MM.1S (cell line): ENCODE data around the gene CCDC154.

Source experiments
- DNase-seq: peaks from one replicate; pipeline ENCODE4 v3.0.0-alpha.2; 2015
- H2AFZ ChIP-seq: fragments of 300-600 bp; sonication (generic); 2 replicates; pipeline ENCODE4 v1.6.0; 2016; ENCODE audit warnings: antibody characterized with exemption, low read length
- H3F3A ChIP-seq: fragments of 300-600 bp; sonication (generic); 2 replicates; pipeline ENCODE4 v1.6.1; 2016; ENCODE audit warnings: mild to moderate bottlenecking, antibody characterized with exemption, low read length, moderate library complexity, mixed read lengths; ENCODE audit not compliant: insufficient read depth
- H3K27ac ChIP-seq: fragments of 300-600 bp; sonication (generic); 2 replicates; pipeline ENCODE4 v1.5.1; 2016; ENCODE audit warnings: mild to moderate bottlenecking, low read length
- H3K27me3 ChIP-seq: fragments of 300-600 bp; sonication (generic); replicated peaks from 2 replicates; pipeline ENCODE4 v1.6.0; 2016; ENCODE audit warnings: low read length; ENCODE audit not compliant: insufficient read depth
- H3K36me3 ChIP-seq: fragments of 300-600 bp; sonication (generic); replicated peaks from 2 replicates; pipeline ENCODE4 v1.6.1; 2016; ENCODE audit warnings: mild to moderate bottlenecking, low read length, mixed read lengths; ENCODE audit not compliant: insufficient read depth
- H3K4me1 ChIP-seq: fragments of 300-600 bp; sonication (generic); 2 replicates; pipeline ENCODE4 v1.6.1; 2016; ENCODE audit warnings: low read length, mixed read lengths
- H3K4me2 ChIP-seq: fragments of 300-600 bp; sonication (generic); 2 replicates; pipeline ENCODE4 v1.6.0; 2016; ENCODE audit warnings: low read depth, low read length
- H3K4me3 ChIP-seq: fragments of 300-600 bp; sonication (generic); 2 replicates; pipeline ENCODE4 v1.5.1; 2016; ENCODE audit warnings: low read length, mixed read lengths
- H3K79me2 ChIP-seq: fragments of 300-600 bp; sonication (generic); 2 replicates; pipeline ENCODE4 v1.6.1; 2016; ENCODE audit warnings: mixed run types, low read length, mixed read lengths
- H3K9ac ChIP-seq: fragments of 300-600 bp; sonication (generic); 2 replicates; pipeline ENCODE4 v1.6.1; 2016; ENCODE audit warnings: low read length, mixed read lengths
- H3K9me2 ChIP-seq: fragments of 300-600 bp; sonication (generic); replicated peaks from 2 replicates; pipeline ENCODE4 v1.6.1; 2016; ENCODE audit warnings: mild to moderate bottlenecking, low read length, mixed read lengths; ENCODE audit not compliant: insufficient read depth
- H3K9me3 ChIP-seq: fragments of 300-600 bp; sonication (generic); replicated peaks from 2 replicates; pipeline ENCODE4 v1.6.1; 2016; ENCODE audit warnings: mild to moderate bottlenecking, low read length, mixed read lengths; ENCODE audit not compliant: insufficient read depth
- H4K20me1 ChIP-seq: fragments of 300-600 bp; sonication (generic); 2 replicates; pipeline ENCODE4 v1.6.1; 2016; ENCODE audit warnings: mild to moderate bottlenecking, low read length, moderate library complexity, mixed read lengths; ENCODE audit not compliant: insufficient read depth
- CTCF ChIP-seq: fragments of 300-600 bp; sonication (generic); IDR thresholded peaks from 2 replicates; pipeline ENCODE4 v1.5.1; 2016; ENCODE audit warnings: antibody characterized with exemption, low read length, mixed read lengths
- EZH2 ChIP-seq: fragments of 300-600 bp; sonication (generic); optimal IDR thresholded peaks from 2 replicates; pipeline ENCODE3; 2017; ENCODE audit warnings: low read depth, mild to moderate bottlenecking, antibody characterized with exemption, low read length, mixed read lengths
- EZH2phosphoT487 ChIP-seq: fragments of 300-600 bp; sonication (generic); IDR thresholded peaks from 2 replicates; pipeline ENCODE4 v1.6.1; 2018; ENCODE audit warnings: antibody characterized with exemption, low read length

CCDC154 gene

GRCh38 chr16:1431497-1432270, 12.7 kb downstream of the CCDC154 start:
- Histone ChIP-seq H3F3A (no peaks in the 10 kb centered on the region), H3K79me2 (no peaks in the 10 kb centered on the region), H3K4me3 (no peak overlapping the region), H4K20me1 (no peaks in the 10 kb centered on the region), H3K36me3 (no peaks in the 10 kb centered on the region), H2AFZ (no peak overlapping the region), H3K9me2 (no peaks in the 10 kb centered on the region), H3K9me3 (no peaks in the 10 kb centered on the region), H3K27ac (no peak overlapping the region), H3K27me3 (peaks cover 90% of the 10 kb centered on the region), H3K4me2 (no peak overlapping the region), H3K4me1 (no peaks in the 10 kb centered on the region), H3K9ac (no peak overlapping the region)
- no peak for TF ChIP-seq EZH2phosphoT487
- TF ChIP-seq CTCF = no peak
- no peak for TF ChIP-seq EZH2
- no peak for DNase-seq

- Histone ChIP-seq H2AFZ (no peak within 1 kb of the TSS), H3K9me2 (no peaks in the 10 kb centered on the region), H3K4me2 (no peak within 1 kb of the TSS), H3K9me3 (no peaks in the 10 kb centered on the region), H3K4me3 (no peak within 1 kb of the TSS), H3K9ac (no peak within 1 kb of the TSS), H3F3A (no peaks in the 10 kb centered on the region), H3K4me1 (no peaks in the 10 kb centered on the region), H3K27ac (no peak within 1 kb of the TSS), H3K79me2 (no peaks in the 10 kb centered on the region), H3K27me3 (peaks cover 85% of the 10 kb centered on the region), H4K20me1 (no peaks in the 10 kb centered on the region), H3K36me3 (no peaks in the 10 kb centered on the region)
- DNase-seq = no peak
- no peak for TF ChIP-seq CTCF
- TF ChIP-seq EZH2 = no peak
- TF ChIP-seq EZH2phosphoT487 = no peak
Observed at GRCh38 chr16:1430759-1431496, 13.4 kb downstream of the CCDC154 start, which contains the start of gene PERCC1. Gene PERCC1, plus strand, starts transcription at chr16:1431078. Its CDS starts 1,516 bp downstream, at chr16:1432594.

DNA sequence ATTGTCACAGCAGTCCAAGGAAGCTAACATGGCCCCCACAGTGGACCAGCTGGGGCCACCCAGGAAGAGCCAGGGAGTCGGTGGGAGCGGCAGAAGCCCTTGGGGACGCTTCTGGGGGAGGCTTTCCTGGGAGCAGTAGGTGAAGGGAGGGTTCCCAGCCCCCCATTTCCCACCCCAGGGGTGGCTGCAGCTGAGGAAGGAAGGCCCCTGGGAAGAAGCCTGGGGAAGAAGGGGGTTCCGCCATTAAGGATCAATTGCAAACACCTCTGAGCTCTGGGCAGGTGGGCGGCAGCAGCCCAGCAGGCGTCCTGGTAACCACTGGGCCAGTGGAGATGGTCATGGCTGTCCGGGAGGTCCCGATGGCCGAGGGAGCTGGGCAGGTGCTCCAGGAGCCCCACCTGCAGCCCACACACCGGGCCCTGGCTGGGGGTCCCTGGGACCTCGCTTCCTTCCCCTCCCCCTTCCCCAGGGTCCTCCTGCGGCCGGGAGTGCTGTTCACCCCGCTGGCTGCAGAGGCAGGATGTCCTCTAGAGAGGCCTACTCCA, 14.1 kb downstream of the CCDC154 start:
- no peak overlapping the region for H3K9ac ChIP-seq
- H3K4me2 ChIP-seq = no peak overlapping the region
- no peak overlapping the region for H3K27ac ChIP-seq
- no peak overlapping the region for H3K4me3 ChIP-seq
- H3K4me1 ChIP-seq = no peaks in the 10 kb centered on the region
- H2AFZ ChIP-seq = no peak overlapping the region
- peaks cover 80% of the 10 kb centered on the region for H3K27me3 ChIP-seq
- no peaks in the 10 kb centered on the region for H3K9me3 ChIP-seq
- H4K20me1 ChIP-seq = no peaks in the 10 kb centered on the region
- no peaks in the 10 kb centered on the region for H3K9me2 ChIP-seq
- DNase-seq = no peak
- no peaks in the 10 kb centered on the region for H3K36me3 ChIP-seq
- TF ChIP-seq CTCF (no peak), EZH2phosphoT487 (no peak), EZH2 (no peak)
- no peaks in the 10 kb centered on the region for H3F3A ChIP-seq
- H3K79me2 ChIP-seq = no peaks in the 10 kb centered on the region
